UCSD-AML1 (cell line): ENCODE data around the gene ZFYVE27.

Source experiments
- DNase-seq: peaks from one replicate; lab custom pipeline; 2025; ENCODE audit not compliant: unreplicated experiment; lab: John Stamatoyannopoulos, UW

ZFYVE27 gene

GRCh38 chr10:97785731-97786130 lies 48.8 kb downstream of the ZFYVE27 start:
- DNase-seq: no peak

GRCh38 chr10:97788552-97789442 lies 51.9 kb downstream of the ZFYVE27 start:
- DNase-seq: peak; percentile 46

- no peak for DNase-seq
Measured at GRCh38 chr10:97789770-97790397, 53.0 kb downstream of the ZFYVE27 start.

- peak; percentile 51 for DNase-seq
Measured at GRCh38 chr10:97791824-97792721, 55.1 kb downstream of the ZFYVE27 start.

GRCh38 chr10:97795886-97796285 lies 59.0 kb downstream of the ZFYVE27 start:
- no peak for DNase-seq

GRCh38 chr10:97796651-97797050 lies 59.7 kb downstream of the ZFYVE27 start:
- no peak for DNase-seq

- DNase-seq: no peak
Measured at GRCh38 chr10:97798958-97799610, 62.2 kb downstream of the ZFYVE27 start.

- DNase-seq: no peak
Measured at GRCh38 chr10:97800474-97800873, 63.5 kb downstream of the ZFYVE27 start.

GRCh38 chr10:97801422-97801821 lies 64.5 kb downstream of the ZFYVE27 start:
- DNase-seq: no peak

- DNase-seq: no peak
Measured at GRCh38 chr10:97805096-97805884, 68.4 kb downstream of the ZFYVE27 start.

- DNase-seq: no peak
Measured at GRCh38 chr10:97805949-97806348, 69.0 kb downstream of the ZFYVE27 start.

- DNase-seq: no peak
Measured at GRCh38 chr10:97810446-97810845, 73.5 kb downstream of the ZFYVE27 start.
